ENCODE data around the gene LRRC56. TPM values are rescaled to one million over a fixed set of nuclear protein-coding genes. Genes with fewer than 3 reads are reported as not detected.
A peak's percentile ranks its signal among the peaks of the same experiment; 100 is the strongest.

The LRRC56 gene
- total and polyA plus RNA-seq, 2 of the 13 experiments (the other 11 are each of a cell fraction or from before 2014, with no cell fraction given) = 0.11 to 0.29 TPM

GRCh38 chr11:559712-560304, 22.5 kb downstream of the LRRC56 start (continued):
- TF ChIP-seq SNAPC2 (CRISPR knock-in tag; IDR thresholded peaks at IDR 0.05) (0 out of 2 replicates have a peak, but pooled peaks have one; percentile 27), NCOR1 (IDR thresholded peaks at IDR 0.05; ENCODE audit: borderline replicate concordance, low read length) (no peak), CREM (IDR thresholded peaks at IDR 0.05) (no peak; the same call in none of the 2 replicates), CREM (CRISPR knock-in tag; IDR thresholded peaks at IDR 0.05) (no peak), PITX1 (CRISPR knock-in tag; IDR thresholded peaks at IDR 0.05) (peak; percentile 44; the same call in 1 of the 2 replicates), ZNF747 (CRISPR knock-in tag; IDR thresholded peaks at IDR 0.05; ENCODE audit: borderline replicate concordance) (no peak), NPAS2 (CRISPR knock-in tag; IDR thresholded peaks at IDR 0.05; ENCODE audit: borderline replicate concordance) (no peak), ERF (CRISPR knock-in tag; IDR thresholded peaks at IDR 0.05) (peak; percentile 41; the same call in 1 of the 2 replicates), HMGXB4 (CRISPR knock-in tag; IDR thresholded peaks at IDR 0.05; ENCODE audit: borderline replicate concordance in 1 of 2, low read depth in 1 of 2) (peak in 1 of 2 experiments; percentile 35; a peak in 3 of 4 replicates), ZNF350 (CRISPR knock-in tag; IDR thresholded peaks at IDR 0.05; ENCODE audit: borderline replicate concordance, low read depth) (peak; percentile 66; the same call in 1 of the 2 replicates), ZNF235 (CRISPR knock-in tag; IDR thresholded peaks at IDR 0.05; ENCODE audit: borderline replicate concordance) (no peak), ASH2L (IDR thresholded peaks at IDR 0.05; ENCODE audit: insufficient read length, low read depth, low read length) (no peak), IRF1 (CRISPR knock-in tag; IDR thresholded peaks at IDR 0.05; ENCODE audit: low read depth) (no peak), SNAPC5 (CRISPR knock-in tag; IDR thresholded peaks at IDR 0.05; ENCODE audit: borderline replicate concordance) (no peak), TMF1 (CRISPR knock-in tag; IDR thresholded peaks at IDR 0.05; ENCODE audit: low read depth) (no peak), ATF3 (CRISPR knock-in tag; IDR thresholded peaks at IDR 0.05) (0 out of 2 replicates have a peak, but pooled peaks have one; percentile 17), NFE2 (CRISPR knock-in tag; IDR thresholded peaks at IDR 0.05) (no peak), FOXC1 (CRISPR knock-in tag; IDR thresholded peaks at IDR 0.05; ENCODE audit: borderline replicate concordance) (no peak), ZNF335 (CRISPR knock-in tag; IDR thresholded peaks at IDR 0.05) (no peak), CREB1 (IDR thresholded peaks at IDR 0.05) (0 out of 2 replicates have a peak, but pooled peaks have one; percentile 16), CREB1 (CRISPR knock-in tag; IDR thresholded peaks at IDR 0.05) (no peak), FOXJ3 (CRISPR knock-in tag; IDR thresholded peaks at IDR 0.05; ENCODE audit: borderline replicate concordance) (no peak), GTF3A (CRISPR knock-in tag; conservative IDR thresholded peaks at IDR 0.05) (no peak), ZC3H4 (CRISPR knock-in tag; IDR thresholded peaks at IDR 0.05; ENCODE audit: borderline replicate concordance) (no peak), ZNF792 (CRISPR knock-in tag; IDR thresholded peaks at IDR 0.05) (0 out of 2 replicates have a peak, but pooled peaks have one; percentile 16), HHEX (CRISPR knock-in tag; IDR thresholded peaks at IDR 0.05) (no peak), SRSF1 (optimal IDR thresholded peaks at IDR 0.05; ENCODE audit: low read depth, low read length) (no peak), BRCA1 (CRISPR knock-in tag; IDR thresholded peaks at IDR 0.05) (no peak), HNRNPK (IDR thresholded peaks at IDR 0.05; ENCODE audit: low read depth, low read length, poor library complexity, severe bottlenecking) (no peak), ZNF557 (CRISPR knock-in tag; IDR thresholded peaks at IDR 0.05) (no peak)
